NOMO-1 treated with DMSO at 0.1 percent for 48 hours (cell line): ENCODE data around the gene YPEL1.
"Not testable (repeated sequence)": the region's sequence is repeated elsewhere in the genome, so short reads cannot be mapped to it uniquely, and the experiment has no call there.

Experiments
- DNase-seq: peaks from one replicate; lab custom pipeline; 2025; ENCODE audit not compliant: unreplicated experiment; lab: John Stamatoyannopoulos, UW

Gene YPEL1

DNA sequence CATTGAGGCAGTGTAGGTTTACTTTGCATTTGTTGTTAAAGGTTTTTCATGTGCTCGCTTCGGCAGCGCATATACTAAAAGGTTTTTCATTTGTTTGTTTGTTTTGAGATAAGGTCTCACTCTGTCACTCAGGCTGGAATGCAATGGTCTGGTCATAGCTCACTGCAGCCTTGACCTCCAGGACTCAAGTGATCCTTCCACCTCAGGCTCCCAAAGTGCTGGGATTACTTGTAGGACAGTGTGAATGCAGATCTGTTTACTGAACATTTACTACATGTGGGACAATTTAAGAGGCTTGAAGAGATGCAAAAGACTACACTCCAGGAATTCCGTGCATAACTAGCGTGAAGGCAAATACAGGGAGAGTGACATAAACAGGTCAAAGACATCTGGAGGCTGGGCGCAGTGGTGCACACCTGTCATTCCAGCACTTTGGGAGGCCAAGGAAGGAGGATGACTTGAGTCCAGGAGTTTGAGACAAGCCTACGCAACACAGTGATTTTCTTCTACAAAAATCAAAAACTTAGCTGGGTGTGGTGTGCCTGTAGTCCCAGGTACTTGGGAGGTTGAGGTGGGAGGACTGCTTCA is 34.1 kb downstream of the YPEL1 start:
- DNase-seq: no peak

DNA sequence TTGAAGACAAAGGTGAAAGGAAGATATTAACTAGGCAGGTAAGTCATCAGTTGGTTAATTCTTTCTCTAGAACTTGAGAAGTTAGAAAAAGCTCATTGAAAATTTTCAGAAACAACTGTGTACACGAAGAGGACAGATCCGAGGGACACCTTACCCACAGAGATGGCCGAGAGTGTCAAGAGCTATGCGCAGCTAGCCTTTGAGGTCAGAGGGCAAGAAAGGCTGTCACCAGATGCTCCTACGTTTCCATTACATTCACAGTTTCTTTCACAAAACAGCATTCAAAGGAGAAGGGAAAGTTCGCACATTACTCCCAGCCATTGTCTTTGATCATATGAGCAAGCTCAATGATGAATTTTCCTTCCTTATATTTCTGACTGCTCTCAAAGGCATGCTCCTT is 34.8 kb downstream of the YPEL1 start:
- DNase-seq: no peak

DNA sequence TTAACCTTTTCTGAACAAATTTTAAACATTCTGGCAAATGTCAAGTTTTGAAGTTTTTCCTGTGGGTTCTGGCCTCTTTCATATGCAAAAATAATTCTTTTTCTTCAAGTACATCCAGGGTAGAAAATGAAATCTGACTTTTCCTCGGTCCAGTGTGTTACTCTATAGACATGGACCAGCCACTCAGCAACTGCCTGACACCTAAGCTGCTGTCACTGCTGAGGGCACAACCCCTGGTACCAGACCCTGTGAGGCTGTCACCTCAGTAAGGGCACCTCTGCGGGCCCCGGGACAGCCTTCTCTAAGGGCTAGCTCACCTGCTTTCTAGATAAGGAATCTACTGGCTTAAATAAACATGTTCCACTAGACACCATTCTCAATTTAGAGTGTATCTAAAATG is 36.0 kb downstream of the YPEL1 start:
- DNase-seq: no peak

DNA sequence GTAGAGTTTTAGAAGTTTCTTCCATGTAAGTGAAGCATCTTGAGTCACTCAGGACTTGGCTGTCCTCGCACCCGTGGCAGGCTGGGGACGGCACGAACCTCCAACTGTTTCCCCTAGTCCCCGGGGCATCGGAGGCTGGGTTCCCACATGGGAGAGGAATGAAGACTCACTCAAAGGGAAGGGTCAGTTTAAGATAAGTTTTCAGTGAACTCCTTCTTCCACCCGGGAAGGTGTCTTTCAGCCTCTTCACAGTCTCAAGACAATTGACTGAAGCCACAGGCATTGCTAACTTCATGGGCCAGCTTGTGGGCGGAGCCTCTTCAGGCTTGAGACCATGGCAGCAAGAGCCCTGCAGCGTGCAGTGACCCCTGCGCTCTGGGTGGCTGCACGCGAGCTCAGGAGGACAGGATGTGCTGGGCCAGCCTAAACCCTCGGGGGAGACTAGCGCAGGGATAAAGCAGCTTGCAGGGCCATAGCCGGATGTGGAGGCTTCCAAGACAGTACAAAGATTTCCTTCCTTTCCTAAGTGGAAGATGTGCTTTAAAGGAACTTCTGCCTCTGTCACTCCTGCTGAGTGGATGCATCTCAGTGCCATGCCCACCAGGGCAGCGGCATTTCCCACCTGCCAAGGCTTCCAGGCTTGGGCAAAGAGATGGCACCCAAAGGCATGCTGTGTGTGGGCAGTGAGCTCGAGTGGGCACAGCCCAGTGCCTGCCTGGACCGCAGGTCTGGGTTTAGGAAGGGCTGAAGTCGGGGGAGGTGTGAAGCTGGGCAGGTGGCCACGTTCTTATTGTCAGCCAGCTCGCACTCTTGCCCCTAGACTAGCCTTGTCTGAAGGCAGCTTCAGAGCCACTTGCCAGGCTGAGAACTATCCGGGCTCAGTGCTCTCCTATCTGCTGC is 36.9 kb downstream of the YPEL1 start:
- DNase-seq: no peak

DNA sequence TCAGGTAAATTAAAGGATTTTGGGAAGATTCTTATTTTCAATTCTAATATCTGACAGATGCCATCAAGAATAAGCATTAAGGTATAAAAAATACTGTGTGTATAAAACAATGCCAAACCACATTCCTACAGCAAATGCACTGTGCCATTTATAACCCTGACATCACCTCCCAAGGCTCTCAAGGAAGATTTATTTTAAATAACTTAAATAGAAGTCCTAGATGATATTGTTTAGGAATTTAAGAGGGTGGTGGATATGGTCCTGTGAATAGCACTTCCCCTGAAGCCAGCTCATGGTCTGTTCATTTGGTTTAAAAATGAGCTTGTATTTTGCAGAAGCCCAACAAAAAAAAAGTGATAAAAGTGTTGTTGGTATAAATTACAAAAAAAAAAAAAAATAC is 37.7 kb downstream of the YPEL1 start:
- DNase-seq: no peak

DNA sequence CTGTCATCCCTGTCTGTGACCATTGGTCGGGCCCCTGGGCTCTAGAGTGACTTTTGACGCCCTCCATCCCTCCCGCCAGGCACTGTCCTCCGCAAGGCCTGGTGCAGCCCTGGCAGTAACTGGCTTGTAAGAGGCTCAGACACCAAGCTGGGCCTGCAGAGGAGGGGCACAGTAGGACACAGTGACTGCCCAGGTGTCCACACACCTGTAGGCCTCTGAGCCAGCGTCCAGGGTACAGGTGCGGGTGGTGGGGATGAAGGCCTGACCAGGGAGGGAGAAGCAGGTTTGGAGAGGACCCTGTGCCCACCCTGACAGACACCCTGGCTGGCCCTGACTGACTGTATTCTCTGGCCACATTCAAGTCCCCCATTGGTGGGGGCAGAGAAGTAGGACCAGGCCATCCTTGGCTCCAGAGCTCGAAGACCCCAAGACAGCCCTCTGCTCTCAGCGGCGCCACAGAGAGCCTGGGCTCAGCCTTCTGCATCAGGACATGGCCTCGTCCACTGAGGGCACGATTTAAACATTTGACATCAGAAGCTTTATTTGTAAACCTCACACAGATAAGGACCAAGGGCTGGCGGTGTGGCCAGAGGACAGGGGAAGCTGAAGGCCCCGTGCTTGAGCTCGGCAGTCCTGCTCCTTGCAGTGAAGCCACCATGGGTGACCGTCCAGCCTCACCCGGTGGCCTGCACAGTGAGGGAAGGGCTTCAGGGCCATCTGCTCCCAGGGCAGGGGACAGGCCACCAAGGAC is 38.4 kb downstream of the YPEL1 start:
- DNase-seq: no peak

DNA sequence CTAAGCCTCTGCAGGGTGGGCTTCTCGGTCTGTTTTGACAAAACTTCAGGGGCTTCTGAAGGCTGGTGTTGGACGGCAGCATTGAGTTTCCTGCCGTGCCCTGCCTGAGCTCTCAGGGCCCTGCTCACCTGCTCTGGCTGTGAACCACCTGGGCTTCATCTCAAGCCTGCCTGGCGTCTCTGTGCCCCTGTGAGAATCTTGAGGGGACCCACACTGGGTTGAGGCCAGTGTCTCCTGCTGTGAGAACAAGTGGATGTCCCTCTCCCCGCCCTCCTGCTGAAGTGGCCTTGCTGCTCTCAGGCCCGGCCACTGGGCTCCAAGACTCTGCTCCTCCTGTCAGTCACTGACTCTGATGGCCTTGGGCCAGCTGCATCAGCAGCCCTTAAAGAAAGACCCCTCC is 39.5 kb downstream of the YPEL1 start:
- DNase-seq: no peak

DNA sequence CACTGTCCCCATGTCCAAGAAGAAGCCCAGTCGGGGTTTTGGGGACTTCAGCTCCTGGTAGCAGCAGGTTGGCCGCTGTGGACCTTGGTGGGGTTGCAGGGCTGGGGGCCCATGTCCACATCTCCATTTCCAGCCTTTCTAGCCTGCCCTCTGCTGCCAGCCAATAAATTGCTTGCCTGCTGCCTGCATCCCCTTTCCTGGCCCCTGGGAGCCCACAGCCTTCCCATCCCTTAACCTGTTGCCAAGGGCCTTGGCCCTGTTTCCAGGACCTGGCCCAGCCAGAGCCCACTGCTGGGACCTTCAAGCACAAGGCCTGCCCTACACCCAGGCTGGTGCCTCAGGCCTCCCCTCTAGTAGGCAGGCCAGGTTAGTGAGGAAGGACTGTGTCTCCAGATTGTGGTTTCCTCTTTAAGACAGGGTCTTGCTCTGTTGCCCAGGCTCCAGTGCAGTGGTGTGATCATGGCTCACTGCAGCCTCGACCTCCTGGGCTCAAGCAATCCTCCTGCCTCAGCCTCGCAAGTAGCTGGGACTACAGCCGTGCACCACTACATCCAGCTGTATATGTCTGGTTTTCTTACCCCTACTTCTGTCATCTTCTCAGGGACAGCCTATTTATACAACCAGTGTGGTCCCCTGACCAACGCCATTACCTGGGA is 40.0 kb downstream of the YPEL1 start:
- no peak for DNase-seq

DNA sequence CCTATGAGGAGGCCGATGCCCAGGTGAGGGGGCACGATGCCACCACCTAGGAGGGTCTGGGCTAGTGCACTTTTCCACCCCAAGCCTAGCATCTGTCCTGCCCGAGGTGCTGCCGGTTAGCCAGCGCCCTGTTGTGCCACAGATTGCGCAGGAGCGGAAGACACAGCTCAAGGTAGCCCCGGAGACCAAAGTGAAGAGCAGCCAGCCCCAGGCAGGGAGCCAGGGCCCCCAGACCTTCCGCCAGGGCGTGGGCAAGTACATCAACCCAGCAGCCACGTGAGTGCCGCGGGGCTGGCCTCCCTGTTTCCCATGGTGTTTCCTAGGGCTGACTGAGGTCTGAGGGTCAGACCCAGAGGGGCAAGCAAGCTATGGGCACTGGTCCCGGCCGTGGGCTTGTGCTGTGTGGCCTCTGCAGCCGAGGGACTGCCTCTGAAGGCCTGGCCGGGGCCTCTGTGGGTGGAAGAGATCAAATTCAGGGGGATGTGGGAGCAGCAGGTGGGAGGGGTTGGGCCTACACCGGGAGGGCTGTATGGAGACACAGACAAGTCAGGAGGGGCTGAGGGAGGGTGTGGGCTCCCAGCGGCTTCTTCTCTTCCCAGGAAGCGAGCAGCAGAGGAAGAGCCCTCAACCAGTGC is 40.7 kb downstream of the YPEL1 start:
- DNase-seq: no peak

DNA sequence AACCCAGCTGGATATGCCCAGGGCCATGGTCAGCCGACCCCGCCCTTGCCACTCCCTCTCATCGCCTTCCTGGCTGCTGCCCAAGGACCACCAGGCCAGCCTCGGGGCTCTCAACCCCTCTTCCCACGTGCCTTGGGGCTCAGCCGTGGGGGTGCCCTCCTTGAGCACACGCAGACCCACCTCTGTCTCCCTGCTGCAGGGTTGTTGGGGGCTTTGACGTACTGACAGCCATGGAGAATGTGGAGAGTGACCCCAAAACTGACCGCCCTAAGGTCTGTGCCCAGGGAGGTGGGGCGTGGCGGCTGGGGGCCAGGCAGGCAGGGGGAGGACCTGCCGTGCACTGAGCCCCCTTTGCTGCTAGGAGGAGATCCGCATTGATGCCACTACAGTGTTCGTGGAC is 41.2 kb downstream of the YPEL1 start:
- no peak for DNase-seq

DNA sequence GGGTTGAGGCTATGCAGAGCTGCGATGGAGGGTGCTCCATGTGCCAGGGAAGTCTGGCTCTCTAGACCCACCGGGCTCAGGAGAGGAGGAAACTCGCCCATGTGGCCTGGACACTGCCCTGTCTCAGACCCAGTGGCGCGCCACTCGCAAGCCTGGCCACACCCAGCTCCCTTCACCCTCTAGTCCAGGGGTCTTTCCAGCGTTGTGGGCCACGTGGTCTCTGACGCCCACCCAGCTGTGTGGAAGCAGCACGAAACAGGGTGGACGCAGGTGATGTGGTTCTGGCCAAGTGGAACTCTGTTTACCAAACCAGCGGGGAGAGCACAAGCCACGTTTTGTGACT is 41.6 kb downstream of the YPEL1 start:
- DNase-seq: no peak

DNA sequence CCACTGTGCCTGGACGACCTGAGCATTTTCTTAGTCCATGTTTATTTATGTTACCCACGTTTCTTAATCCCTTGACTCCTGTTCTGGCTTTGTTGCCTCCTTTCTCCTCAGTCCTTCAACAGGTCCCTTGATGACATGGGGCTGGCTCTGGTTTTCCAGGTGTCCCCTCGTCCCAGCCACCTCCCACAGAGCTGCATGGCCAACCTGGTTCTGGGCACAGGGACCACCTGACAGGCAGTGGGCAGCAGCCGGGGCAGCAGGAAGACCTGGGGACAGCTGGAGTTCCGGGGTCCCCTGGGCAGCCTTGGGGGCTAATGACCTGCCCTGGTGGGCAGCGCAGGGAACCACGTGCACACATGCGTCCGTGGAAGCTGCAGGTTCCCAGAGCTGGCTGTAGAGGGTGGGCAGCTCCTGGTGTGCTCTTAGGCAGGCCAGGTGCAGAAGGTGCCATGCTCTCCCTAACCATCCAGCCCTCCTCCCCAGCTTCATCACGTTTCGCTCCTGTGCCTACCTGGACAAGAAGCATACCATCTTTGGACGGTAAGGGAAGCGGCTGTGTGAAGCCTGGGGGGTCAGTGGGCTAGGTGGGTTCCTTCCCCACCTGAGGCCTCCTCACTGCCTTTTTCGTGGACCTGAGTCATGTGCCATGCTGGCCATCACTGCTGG is 42.1 kb downstream of the YPEL1 start:
- DNase-seq: no peak

DNA sequence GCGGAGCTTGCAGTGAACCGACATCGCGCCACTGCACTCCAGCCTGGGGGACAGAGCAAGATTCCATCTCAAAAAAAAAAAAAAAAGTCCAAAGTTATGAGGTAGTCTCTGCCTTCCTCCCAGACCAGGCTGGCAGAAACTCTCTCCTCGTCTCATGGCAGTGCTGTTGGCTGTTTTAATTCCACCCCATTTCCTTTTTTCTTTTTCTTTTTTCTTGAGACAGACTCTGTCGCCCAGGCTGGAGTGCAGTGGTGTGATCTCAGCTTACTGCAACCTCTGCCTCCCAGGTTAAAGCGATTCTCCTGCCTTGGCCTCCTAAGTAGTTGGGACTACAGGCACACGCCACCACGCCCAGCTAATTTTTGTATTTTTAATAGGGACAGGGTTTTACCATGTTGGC is 42.7 kb downstream of the YPEL1 start:
- DNase-seq: not testable (repeated sequence)

DNA sequence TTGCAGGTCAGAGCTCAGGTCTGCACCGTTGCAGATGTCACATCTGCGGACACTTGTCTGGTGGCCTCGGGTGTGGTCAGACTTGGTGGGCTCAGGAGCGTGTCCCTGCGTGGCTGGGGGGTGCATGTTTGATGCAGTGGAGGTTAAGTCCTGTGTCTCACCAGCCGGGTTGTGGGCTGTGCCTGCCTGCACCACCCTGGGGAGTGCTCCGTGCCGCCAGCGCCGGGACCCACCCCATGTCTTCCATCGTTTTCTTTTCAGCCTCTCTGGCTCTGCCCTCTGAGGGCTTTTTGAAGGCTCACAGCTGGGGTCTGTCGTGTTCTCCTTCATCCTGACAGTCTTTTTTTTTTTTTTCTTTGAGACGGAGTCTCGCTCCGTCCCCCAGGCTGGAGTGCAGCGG is 43.8 kb downstream of the YPEL1 start:
- no peak for DNase-seq

DNA sequence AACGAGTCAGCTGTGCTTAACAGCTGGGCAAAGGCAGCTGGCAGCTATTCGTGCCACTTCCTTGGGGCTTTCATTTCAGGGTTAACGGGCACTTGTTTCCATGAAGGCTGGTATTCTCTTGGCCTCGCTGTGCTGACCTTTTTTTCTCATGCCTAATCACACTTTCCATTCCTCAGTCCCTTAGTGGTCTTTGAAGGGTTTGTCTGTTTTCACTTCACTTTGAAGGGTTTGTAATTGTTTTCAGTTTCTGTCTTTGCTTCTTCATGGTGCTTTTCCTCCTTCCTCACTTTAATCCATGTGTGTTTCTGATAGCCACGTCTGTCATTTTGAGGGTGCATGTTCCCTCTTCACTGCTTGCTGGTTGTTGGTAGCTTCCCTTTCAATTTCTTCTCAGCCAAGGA is 45.2 kb downstream of the YPEL1 start:
- no peak for DNase-seq

DNA sequence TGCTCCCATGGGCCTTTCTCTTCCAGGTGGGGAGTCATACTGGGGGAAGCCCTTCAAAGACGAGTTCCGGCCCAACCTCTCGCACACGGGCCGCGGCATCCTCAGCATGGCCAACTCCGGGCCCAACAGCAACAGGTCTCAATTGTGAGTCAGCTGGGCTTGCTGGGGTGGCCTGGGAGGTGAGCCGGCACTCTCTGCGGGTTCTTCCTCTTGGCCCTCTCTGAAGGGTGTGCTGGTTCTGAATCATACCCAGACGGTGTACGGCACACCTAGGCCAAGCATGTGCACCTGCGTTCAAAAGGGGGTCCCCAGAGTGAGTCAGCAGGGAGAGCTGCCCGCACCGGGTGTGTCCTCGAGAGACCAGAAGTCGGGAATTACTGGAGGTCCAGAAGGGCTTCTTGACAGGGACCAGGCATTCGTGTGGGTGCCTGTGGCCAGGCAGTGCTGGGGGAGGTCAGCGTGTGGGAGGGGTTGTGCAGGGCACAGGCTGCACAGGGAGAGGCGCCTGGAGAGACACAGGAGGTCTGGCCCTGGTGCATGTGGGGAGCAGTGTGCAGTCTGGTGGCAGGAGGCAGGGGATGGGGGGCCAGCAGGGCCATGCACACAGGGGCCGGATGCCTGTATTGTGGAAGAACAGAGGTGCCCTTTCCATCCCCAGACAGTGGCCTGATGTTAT is 46.8 kb downstream of the YPEL1 start:
- DNase-seq: no peak

DNA sequence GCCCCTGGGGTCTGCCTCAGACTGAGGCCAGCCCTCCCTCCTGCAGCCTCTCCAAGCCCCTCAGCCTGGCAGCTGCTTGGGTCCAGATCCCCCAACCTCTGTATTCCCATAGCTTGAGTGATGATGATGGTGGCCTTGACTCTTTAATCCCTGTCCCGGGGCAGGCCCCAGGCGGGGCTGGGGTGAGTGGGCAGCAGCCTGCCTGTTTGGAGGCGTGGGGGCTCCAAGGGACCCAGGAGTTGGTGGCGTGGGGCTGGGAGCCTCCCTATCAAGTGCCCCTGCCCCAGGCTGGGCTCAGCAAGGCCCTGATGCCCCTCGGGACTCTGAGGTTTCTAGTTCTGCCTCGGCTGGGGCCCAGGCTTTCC is 47.3 kb downstream of the YPEL1 start:
- DNase-seq: no peak

DNA sequence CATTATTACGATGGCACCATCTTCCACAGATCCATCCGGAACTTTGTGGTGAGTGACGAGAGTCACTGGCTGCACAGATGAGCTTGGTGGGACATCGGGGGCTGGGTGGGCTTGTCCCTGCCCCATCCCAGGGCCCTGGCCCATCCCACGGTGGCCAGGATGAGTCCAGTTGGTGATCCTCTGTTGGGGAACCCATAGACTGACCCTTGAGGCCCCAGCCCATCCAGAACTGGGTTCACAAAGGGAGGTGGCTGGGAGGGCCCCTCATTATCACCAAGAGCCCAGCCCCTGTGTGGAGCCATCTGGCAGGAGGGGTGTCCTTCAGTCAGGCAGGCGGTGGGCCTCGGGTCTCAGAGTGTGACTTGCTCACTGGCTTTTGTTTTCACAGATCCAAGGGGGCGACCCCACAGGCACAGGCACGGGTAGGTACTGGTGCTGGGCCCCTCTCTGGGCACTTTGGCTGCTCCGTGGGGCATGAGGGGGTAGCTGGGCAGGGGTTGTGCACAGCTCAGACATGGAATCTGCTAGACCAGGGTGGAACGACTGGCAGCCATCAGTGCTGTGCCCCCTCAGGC is 47.8 kb downstream of the YPEL1 start:
- DNase-seq: no peak

DNA sequence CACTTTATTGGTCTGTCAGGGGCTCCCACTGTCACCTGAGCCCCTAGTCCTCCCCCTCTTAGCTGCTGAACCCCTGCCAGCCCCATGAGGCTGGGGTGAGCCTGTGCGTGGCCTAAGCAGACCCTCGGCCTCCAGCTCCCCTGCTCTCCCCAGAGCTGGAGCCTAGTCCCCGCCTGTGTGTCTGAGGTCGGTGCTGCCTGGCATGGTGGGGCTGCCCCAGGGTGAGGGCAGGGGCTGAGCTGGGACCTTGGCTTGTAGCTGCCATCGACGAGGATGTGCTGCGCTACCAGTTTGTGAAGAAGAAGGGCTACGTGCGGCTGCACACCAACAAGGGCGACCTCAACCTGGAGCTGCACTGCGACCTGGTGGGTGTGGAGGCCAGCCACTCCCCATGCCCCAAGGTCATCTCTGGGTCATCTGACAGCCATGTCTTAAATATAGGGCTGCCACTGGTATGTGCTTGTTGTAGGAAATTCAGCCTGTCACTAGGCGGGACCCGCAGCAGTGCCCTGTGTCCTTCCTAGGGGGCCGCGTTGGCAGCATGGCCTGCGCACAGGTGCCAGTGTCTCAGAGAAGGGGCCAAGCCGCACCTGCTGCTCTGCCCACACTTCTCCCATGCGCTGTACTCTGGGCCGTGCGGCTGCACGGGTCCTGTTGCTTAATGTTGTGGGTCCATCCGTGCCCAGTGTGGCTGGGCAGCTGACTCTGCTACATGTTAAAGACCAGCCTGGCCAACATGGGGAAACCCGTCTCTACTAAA is 48.8 kb downstream of the YPEL1 start:
- DNase-seq: no peak
